WI38 (cell line): ENCODE measurements around the gene AMER3.

ENCODE experiments used
- H3K4me3 ChIP-seq: 2 replicates; pipeline ENCODE4 v1.5.1; 2011; ENCODE audit warnings: low read depth, mild to moderate bottlenecking, control low read depth, low read length
- TF ChIP-seq, protein P1 (sequence below): IDR thresholded peaks from 2 replicates; pipeline ENCODE4 v1.5.1; 2012; ENCODE audit warnings: low read depth, mild to moderate bottlenecking, control low read depth, low read length

AMER3 gene

DNA sequence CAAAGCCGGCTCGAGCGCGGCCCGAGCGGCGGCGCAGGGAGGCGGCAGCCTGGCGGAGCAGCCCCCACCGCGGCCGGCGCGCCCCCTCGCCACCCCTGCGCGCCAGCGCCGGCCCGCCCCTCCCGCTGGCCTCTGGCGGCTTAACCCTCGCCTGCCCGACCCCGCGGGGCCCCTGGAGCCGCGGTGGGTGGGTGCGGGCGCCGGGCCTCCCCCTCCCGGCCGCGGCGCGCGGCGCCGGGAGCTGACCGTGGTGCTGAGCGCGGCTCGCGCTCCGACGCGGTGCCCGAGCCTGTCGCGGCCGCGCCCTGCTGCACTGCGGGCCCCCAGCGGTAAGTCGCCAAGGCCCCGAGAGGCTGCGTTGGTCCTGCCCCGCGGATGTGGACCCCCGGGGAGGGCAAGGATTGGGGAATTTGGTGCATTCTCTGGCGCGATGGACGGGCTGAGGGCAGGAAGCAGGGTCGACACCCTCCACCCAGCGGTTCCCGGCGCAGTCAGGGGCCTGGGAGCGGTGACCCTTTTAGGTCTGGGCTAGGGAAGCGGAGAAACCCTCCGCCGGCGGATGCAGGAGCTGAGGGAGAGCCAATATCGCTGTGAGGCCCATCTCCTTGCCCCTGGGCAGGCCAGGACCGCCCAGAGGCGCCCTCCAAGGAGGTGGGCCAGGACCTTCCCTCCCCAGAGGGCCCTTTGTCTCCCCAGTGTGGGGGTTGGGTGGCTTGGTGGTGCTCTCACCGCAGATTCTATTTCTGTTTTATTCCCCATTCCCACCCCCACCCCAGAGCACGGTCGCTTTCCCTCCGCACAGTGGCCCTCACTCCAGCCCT lies 923 bp downstream of the AMER3 start:
- H3K4me3 ChIP-seq, result no peak overlapping the region

DNA sequence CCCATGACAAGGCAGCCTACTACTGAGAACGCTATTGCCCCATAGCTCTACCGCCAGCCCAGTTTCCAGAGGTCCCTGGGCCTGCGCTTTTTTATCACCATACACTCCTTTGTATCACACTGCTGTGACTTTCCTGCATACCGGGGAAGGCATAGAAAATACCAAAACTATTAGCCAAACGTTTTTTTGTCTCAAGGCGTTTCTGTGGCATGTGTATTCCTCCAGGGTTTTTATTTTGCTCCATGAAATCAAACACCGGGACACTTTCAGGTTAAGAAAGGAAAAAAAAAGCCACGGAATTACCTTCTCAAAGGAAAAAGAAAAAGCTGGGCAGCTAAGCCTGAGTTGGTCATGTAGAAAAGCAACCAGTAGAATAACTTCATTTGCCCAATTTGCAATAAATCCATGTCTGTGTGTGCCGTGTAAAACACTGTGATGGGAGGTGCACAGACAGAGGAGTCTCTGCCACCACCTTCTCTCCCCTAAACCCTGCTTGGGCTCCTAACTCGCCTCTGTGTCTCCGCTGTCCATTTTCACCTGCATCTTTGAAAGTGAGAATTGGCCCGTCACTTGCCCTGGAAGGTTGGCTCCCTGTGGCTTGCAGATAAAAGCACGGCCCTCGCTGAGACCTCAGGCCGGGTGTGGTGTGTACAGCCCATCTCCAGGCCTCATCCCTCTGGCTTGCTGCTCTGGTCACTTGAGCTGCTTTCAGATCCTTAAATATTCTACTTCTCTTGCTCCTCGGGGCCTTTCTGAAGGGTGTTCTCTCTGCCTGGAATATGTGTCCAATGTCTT lies 1.7 kb downstream of the AMER3 start:
- no peak overlapping the region for H3K4me3 ChIP-seq
- TF ChIP-seq, protein P1, sequence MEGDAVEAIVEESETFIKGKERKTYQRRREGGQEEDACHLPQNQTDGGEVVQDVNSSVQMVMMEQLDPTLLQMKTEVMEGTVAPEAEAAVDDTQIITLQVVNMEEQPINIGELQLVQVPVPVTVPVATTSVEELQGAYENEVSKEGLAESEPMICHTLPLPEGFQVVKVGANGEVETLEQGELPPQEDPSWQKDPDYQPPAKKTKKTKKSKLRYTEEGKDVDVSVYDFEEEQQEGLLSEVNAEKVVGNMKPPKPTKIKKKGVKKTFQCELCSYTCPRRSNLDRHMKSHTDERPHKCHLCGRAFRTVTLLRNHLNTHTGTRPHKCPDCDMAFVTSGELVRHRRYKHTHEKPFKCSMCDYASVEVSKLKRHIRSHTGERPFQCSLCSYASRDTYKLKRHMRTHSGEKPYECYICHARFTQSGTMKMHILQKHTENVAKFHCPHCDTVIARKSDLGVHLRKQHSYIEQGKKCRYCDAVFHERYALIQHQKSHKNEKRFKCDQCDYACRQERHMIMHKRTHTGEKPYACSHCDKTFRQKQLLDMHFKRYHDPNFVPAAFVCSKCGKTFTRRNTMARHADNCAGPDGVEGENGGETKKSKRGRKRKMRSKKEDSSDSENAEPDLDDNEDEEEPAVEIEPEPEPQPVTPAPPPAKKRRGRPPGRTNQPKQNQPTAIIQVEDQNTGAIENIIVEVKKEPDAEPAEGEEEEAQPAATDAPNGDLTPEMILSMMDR, result no peak

More for the DNA sequence above, 923 bp downstream of the AMER3 start:
- TF ChIP-seq, protein P1, result no peak

DNA sequence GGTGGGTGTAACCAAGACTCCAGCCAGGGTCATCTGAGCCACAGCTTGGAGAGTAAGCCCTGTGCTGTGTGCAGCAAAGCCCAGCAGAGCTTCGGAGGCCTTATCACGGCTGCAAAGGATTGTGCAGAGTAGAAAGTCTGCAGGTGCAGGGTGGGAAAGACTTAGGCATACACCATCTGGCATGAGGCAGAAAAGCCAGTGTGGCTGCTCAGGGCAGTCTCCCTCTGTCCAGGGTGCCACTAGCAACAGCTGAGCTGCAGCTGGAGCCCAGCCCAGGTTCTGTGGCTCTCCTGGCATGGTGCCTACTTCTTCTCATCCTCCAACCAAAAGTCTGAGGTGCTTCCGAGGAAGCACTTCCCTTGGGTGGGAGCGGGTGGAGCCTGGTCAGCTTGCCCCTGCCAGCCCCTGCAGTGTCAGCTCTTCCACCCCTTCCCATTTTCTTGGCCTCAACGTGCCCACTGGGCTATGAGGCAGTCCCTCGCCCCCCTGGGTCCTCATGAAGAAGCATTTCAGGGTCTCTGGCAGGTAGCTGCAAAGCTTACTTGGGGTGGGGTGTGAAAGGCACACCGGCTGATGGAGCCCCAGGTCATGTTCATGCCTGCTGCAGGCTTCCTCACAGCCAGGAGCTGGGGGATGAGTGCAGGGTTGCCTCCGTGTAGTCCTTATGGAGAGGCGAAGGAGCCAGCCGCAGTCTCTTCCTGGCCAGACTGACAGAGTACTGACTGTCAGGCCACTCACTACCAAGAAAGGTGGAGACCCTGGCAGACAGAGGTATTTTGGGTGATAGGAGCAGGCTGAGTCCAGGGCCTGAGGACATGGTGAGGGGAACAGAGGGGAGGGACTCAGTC lies 4.8 kb downstream of the AMER3 start:
- H3K4me3 ChIP-seq, result no peak overlapping the region
- TF ChIP-seq, protein P1, result no peak

DNA sequence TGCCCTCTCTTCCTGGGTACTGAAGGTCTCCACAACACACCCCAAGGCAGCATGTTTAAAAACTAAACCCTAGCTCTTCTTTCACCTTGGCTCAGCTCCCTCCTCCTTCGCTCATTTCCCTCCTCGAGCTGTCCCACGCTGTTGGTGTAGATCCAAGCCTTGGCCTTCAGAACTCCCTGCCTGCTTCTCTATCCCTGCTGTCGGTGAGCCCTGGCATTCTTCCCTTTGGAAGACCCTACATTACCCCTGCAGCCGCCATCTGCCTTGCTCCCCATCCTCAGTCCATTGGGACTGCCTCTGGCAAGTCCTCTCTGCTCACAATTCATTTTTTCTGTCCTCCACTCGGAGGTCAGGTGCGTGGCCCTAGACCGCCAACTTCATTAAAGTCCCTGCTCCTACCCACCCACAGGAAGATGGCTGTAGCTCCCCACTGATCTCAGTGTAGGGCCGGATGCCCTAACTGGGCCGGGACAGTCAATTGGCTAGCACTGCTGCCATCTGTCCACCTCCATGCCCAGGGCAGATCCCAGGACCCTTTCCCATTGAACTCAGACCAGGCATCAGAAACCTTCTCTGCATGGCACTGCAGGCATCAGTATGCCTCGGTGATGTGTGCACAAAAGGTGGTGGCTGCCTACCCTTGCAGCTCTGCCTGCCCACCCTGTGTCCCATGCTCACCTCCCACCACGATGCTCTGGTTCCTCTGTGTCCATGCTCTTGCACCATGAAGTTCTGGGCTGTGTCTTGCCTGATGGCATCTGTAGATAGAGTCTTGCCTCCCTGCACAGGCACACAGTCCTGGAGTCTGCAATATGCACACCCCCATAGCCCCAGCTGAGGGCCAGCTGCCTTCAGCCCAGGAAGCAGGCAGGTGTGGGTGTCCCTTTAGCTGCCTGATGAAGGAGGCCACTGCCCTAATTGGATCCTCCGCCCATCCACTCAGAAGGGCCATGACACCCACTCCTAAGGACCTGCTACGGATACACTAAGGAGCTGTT lies 5.7 kb downstream of the AMER3 start:
- H3K4me3 ChIP-seq, result no peak overlapping the region
- TF ChIP-seq, protein P1, result no peak

DNA sequence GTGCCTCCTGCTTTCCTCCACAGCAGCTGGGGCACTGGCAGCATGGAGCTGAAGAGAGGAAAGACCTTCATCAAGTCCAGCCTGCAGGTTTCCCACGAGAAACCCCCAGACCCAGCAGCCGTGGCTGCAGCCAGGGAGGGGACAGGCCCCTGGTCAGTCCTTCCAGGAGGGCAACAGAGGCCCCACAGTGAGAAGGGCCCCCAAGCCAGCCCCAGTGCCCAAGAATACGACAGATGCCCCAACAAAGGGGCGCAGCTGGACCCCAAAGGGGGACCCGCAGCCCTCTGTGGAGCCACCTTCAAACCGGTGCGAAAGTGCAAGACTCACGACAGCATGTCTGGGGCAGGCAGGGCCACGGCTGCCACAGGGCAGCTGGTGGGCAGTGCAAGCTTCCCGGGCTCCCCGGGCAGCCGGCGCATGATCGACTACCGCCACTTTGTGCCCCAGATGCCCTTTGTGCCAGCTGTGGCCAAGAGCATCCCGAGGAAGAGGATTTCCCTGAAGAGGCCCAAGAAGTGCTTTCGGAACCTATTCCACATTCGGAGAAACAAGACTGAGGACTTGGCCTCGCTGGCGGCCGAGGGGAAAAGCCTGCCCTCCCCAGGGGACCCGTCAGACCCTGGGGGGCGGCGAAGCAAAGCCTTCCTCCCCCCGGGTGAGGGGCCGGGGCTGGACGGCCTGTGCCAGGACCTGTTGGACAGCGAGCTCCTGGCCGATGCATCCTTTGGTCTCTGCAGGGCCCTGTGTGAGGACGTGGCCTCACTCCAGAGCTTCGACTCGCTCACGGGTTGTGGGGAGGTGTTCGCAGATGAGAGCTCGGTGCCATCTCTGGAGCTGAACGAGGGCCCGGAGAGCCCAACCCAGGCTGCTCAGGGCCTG lies 6.9 kb downstream of the AMER3 start:
- no peak overlapping the region for H3K4me3 ChIP-seq
- TF ChIP-seq, protein P1, result no peak
